WI38 (cell line): ENCODE data around the gene EYA2.

Experiments used
- H3K4me3 ChIP-seq: 2 replicates; pipeline ENCODE4 v1.5.1; 2011; ENCODE audit warnings: low read depth, mild to moderate bottlenecking, control low read depth, low read length
- TF ChIP-seq, protein P1 (sequence below): IDR thresholded peaks from 2 replicates; pipeline ENCODE4 v1.5.1; 2012; ENCODE audit warnings: low read depth, mild to moderate bottlenecking, control low read depth, low read length

The EYA2 gene

DNA sequence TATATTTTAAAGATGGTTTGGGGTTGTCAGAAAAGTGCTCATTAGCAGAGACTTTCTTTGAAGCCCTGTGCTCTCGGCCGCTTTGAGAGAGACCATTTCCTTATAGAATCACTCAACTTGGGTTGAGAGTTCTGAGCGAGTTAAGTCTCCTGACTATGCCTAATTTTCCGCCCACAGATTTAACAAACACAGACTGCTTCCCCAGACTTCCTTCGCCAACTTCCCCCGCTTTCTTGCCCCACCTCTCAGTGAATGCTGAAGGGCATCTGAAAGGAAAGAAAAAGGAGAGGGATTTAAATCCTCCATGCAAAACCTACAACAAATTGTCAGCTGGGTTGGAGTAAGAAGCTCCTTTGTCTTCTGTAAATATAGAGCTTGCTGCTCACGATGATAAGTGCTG lies 224.0 kb downstream of the EYA2 start:
- H3K4me3 ChIP-seq: no peak overlapping the region
- TF ChIP-seq, protein P1, sequence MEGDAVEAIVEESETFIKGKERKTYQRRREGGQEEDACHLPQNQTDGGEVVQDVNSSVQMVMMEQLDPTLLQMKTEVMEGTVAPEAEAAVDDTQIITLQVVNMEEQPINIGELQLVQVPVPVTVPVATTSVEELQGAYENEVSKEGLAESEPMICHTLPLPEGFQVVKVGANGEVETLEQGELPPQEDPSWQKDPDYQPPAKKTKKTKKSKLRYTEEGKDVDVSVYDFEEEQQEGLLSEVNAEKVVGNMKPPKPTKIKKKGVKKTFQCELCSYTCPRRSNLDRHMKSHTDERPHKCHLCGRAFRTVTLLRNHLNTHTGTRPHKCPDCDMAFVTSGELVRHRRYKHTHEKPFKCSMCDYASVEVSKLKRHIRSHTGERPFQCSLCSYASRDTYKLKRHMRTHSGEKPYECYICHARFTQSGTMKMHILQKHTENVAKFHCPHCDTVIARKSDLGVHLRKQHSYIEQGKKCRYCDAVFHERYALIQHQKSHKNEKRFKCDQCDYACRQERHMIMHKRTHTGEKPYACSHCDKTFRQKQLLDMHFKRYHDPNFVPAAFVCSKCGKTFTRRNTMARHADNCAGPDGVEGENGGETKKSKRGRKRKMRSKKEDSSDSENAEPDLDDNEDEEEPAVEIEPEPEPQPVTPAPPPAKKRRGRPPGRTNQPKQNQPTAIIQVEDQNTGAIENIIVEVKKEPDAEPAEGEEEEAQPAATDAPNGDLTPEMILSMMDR: no peak

DNA sequence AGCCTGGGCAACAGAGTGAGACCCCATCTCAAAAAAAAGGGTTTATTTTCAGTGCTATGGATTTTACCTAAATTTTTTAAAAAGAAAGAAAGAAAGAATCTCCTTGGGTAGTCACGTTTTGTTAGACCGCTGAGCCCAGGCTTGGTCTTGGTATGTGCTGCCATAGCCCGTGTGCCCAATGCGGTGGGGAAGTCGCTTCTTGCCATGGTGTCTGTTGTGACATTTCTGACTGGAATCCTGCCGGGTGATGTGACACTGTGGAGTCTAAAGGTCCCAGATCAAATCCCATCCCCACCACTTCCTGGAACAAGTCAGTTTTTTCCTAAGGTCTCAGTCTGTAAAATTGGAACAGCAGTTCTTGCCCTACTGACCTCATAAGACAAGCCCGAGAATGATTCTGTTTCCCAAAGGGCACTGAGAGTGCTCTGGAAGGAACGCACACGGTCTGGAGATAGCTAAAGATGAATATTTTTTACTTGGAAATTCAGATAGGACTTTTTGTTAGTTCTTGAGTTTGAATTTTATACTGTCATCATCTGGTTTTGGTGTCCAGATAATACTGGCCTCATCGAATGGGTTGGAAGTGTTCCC lies 225.8 kb downstream of the EYA2 start:
- TF ChIP-seq, protein P1: no peak
- no peak overlapping the region for H3K4me3 ChIP-seq

DNA sequence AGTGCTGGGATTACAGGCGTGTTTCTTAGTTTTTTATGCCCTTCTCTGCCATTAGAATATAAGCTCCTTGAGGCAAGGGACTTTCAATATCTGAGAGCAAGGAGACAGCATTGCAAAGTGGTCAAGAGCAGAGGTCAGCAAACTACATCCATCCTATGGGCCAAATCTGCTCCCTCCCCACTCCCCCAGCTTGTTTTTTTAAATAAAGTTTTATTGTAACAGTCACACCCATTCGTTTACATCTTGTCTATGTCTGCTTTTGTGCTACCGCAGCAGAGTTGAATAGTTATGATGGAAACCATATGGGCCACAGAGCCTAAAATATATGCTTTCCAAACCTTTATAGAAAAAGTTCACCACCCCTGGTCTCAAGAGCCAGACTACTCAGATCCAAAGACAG lies 227.9 kb downstream of the EYA2 start:
- H3K4me3 ChIP-seq: no peak overlapping the region
- TF ChIP-seq, protein P1: no peak

DNA sequence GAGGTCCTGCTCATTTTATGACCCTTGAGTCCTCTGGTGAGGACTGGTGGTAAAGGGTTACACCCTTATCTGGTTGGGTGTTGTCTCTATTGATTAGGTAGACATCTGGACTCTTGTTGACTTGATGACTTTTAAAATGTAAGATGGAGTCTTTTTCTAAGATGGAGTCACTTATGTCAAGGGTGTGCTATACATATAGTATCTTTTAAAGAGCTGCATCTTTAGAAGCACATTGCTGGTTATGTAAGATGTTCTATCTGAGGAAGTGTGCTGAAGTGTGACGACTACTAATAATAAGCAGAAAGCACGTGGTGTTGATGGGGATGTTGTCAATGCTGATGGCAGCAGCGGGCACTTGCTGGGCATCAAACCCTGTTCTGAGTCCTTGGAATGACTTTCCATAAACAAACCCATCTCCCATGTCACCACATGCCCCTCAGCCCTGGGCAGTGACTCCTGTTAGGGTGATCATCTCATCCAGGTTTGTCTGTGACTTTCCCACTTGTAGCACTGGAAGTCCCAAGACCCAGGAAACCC lies 229.6 kb downstream of the EYA2 start:
- no peak overlapping the region for H3K4me3 ChIP-seq
- TF ChIP-seq, protein P1: no peak

DNA sequence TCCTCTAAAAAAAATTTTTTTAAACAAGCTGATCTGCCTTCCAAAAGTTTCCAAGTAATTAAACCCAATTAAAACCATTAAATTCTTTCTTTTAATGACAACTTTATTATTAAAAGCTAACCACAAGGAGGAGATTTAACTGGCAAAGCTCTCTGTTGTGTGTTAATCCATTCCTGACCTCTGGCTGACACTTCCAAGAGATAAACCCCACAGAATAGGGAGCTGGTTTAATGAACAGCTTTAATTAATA lies 230.8 kb downstream of the EYA2 start:
- TF ChIP-seq, protein P1: no peak
- H3K4me3 ChIP-seq: no peak overlapping the region

DNA sequence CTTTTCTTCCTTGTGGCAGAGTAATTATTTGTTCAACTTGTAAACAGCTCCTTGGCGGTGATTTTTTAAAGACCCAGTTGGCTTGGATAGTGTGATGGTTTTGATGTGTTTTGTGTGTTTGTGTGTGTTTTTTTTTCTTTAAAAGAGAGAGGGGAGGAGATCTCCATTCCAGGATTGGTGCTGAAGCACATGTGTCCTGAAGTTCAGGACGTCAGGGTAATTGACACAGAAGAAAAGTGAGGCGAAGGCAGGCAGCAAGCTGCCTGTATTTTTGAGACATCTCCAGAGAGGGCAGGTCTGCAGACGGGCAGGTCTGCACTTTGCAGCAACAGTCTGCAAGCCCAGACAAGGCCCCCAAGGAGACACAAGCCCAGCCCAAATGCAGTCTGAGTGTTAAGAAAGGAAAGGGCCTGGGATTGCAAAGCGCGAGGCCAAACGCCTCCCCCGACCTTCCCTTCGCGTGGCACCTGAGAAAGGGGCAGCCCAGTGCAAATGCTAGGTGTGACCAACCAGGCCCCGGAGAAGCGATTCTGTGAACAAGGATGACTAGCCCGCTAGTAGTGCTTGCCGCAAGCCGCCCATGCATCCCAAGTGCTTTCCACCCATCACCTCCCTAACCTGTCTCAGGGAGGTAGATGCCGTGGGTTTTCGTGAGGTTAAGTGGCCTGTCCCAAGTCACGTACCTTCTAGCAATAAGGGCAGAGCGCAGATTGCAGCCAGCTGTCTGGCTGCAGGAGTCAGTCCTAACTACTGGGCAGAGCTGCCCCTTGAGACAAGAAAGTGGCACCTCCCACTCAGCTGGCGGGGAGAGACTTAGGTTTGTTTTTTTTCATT lies 231.3 kb downstream of the EYA2 start:
- H3K4me3 ChIP-seq: no peak overlapping the region
- TF ChIP-seq, protein P1: no peak

DNA sequence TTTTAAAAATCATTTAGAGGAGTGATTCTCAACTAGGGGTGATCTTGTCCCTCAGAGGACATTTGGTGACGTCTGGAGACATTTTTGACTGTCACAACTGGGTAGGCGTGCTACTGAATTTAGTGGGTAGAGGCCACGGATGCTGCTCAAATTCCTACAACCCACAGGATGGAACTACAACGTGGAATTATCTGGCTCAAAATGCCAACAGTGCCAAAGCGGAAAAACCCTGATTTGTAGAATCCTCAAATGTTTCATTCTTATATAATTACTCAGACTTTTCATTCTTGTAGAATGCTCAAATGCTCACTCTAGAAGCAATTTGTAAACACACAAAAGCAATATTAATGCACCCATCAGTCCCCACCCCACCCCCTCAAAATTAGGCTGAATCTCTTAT lies 232.1 kb downstream of the EYA2 start:
- no peak overlapping the region for H3K4me3 ChIP-seq
- TF ChIP-seq, protein P1: no peak
